Left renal cortex interstitium (tissue), 4 donors: ENCODE data around the gene ABR. TPM values are rescaled to one million over a fixed set of nuclear protein-coding genes. Genes with fewer than 3 reads are reported as not detected.
"Not testable (repeated sequence)": the region's sequence is repeated elsewhere in the genome, so short reads cannot be mapped to it uniquely, and the experiment has no call there.

Experiments
- DNase-seq, 4 donors: peaks; one replicate each; pipeline ENCODE4 v3.0.0-alpha.2; 2013; ENCODE audit warnings: low read depth in 4 of 4, low spot score in 2 of 4, missing footprints in 1 of 4
- polyA plus RNA-seq, 4 donors: library from polyadenylated mRNA; unstranded; fragments of 120-200 nt; gene quantifications; one replicate each; pipeline ENCODE4 v1.2.1, GENCODE V29; 2013; ENCODE audit not compliant: insufficient read length in 4 of 4

ABR gene
- polyA plus RNA-seq, 4 donors: 45.4 to 63.7 (median 53.3) TPM

GRCh38 chr17:1000597-1001461 lies 179.0 kb downstream of the ABR start:
- DNase-seq: no peak

DNA sequence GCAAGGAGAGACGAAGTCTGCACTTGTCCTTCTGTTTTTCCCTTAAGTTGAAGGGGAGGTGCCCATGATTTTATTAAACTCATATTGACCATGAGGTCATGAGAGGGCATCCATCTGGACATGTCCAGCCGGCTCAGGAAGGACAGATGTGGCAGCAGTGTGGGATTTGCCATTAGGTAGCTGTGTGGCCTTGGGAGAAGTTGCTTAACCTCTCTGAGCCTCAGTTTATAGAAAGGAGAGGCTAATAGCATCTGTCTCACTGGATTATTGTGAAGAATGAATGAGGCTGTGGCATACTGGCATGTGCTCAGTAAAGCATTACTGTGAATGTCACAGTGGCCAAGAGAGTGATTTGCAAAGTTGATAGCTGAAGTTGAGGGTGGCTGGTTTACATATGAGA lies 181.7 kb downstream of the ABR start:
- no peak for DNase-seq

- peak; percentile 95 to 100 (median 97) for DNase-seq
Observed at GRCh38 chr17:996554-997344, 183.0 kb downstream of the ABR start, which contains the start of gene TIMM22. TIMM22 (plus strand) TSS chr17:997129; CDS start chr17:997143, 14 bp downstream.

GRCh38 chr17:995324-995723 lies 184.5 kb downstream of the ABR start:
- DNase-seq: not testable (repeated sequence)

GRCh38 chr17:992933-993332 lies 186.8 kb downstream of the ABR start:
- DNase-seq: no peak

GRCh38 chr17:988561-988960 lies 191.2 kb downstream of the ABR start:
- DNase-seq: no peak

DNA sequence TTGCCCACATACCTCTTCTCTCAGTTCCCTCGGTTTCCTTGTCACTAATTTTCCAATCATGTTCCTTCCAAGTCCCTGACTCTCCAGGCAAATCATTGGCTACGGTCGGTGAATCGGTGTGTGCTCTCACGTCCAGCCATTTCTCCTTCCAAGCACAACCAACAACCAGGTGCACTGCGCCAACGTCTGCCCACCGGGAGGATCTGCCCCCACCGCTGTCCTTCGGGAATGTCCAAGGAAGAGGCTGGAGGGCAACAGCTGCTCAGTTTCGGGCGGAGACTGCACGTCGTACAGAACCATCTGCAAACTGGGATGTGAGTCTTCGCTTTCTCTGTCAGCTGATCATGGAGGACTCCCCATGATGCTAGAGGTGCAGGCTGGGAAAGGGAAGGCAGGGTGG lies 191.8 kb downstream of the ABR start:
- DNase-seq: no peak

DNA sequence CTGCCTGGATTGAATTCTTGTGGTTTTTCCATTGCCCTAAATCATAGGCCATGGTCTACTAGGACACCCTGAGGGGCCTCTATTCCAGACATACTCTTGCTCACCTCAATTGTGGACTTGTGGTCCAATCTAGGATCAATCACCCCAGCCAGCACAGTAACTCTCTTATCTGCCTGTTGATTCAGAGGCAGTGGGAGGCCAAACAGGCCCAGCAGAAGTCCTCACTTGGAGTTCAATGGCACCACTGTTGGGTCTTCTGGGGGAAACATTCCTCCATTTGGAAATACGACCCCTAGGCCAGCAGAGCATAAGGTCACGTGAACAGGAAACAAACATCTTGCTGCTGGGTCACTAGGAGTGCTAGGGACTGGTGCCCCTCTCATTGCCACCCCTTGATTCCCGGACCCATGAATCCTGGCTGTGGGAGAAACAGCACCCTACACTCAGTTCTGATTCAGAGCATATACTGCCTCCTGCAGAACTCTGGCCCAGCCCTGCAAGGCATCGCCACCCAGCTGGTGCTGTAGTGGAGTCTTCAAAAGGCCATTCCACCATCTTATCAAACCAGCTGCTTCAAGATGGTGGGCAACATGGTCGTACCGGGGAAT lies 193.4 kb downstream of the ABR start:
- no peak for DNase-seq

DNA sequence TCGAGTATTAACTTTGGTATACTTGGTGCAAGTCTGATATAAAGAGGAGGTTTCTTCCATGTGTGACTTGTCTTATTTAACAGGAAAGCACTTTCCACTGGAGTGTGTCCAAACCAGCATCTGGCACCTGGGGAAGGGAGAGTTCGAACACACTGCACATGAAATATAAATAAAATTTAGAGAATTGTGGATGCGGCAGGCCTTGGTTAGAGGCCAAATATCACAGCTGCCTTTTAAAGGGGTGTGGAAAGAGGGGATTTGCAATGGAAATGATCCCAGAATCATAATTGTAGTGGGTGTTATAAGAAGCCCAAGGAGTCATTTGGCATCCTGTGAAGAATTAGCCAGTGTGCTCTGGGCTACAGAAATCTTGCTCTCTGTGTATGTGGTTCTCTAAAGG lies 195.9 kb downstream of the ABR start:
- no peak for DNase-seq

DNA sequence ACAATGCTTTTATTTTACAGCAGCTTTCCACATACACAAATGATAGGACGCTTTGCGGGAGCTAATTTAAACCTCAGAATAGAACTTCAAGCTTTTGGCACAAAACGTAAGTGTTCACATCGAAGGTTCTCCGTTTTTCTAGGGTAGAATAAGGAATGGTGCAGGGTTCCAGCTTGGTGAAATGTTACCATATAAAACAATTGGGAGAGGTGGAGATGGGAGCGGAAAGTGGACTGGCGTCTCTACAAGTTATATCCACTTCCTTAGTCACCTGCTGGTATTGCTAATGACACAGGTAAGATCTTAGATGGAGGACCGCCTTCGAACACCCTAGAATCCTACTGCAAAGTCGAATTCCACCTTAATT lies 198.5 kb downstream of the ABR start:
- DNase-seq: no peak

DNA sequence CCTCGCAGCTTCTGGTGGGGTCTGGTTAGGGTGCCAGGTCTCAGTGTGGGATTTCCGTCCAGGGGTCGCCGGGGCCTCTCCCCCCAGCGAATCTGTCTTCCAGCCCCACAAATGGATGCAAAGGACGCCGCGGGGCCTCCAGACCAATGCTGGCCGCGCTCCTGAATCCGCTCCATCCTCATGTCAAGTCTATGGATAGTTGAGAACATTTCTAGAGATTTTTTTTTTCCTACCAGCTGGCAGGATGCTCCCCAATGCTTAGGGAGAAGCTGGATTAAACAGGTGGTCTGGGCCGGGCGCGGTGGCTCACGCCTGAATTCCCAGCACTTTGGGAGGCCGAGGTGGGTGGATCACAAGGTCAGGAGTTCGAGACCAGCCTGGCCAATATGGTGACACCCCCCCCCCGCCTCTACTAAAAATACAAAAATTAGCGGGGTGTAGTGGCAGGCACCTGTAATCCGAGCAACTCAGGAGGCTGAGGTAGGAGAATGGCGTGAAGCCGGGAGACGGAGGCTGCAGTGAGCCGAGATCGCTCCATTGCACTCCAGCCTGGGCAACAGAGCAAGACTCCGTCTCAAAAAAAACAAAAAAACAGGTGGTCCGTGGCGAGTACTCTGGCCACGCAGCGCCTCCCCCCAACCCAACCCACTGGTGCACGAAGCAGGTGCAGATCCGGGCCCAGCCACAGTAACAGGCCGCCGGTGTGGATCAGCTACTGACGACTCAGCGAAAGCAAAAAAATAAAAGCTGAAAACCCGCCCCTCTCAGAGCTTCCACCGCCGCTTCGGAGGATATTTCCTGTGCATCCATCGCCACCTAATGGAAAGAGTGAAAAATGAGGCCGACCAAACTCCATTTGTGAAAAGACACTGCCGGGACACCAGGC lies 199.1 kb downstream of the ABR start:
- DNase-seq: peak in 1 of 4 donors; percentile 84

DNA sequence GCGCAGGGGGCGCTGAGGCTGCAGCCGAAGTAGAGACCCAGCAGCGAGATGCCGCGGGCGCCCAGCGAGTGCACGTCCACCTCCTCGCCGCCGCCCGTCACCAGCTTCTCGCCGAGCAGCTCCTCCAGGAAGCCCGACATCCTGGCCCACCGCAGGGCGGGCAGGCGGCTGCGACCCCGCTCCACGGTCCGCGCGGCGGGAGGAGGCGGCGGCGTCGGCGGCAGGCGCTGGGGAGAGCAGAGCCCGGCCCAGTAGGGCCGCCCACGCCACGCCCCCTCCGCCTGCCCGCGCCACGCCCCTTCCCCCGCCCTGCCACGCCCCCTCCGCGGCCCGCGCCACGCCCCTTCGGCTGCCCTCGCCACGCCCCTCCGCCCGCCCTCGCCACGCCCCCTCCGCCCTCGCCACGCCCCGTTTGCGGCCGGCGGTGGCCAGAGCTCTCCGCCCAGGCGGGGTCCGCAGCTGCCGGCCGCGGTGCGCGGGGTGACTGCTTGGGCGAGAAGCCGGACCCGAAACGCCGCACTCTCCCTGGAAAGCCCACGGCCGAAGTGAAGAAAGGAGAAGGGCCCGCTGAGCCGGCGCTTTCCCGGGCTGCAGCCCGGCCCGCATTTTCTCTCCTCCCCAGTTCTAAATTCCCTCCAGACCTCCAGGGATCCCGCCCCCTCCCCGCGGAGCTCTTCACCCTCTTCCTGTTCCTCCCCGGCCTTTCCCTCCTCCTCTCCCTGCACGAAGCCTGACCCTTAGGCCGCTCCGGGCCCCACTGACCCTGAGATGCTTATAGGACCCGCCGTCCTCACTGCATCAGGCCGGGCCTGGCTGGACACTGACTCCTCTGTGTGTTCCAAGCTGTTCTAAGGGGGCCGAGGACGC lies 200.0 kb downstream of the ABR start, which contains the start of gene NXN:
TSS of gene NXN (minus strand) at position 238 of the 867 bp plus-strand sequence.
- peak in 1 of 4 donors; percentile 58 for DNase-seq

GRCh38 chr17:979212-979538 lies 200.6 kb downstream of the ABR start:
- no peak for DNase-seq

DNA sequence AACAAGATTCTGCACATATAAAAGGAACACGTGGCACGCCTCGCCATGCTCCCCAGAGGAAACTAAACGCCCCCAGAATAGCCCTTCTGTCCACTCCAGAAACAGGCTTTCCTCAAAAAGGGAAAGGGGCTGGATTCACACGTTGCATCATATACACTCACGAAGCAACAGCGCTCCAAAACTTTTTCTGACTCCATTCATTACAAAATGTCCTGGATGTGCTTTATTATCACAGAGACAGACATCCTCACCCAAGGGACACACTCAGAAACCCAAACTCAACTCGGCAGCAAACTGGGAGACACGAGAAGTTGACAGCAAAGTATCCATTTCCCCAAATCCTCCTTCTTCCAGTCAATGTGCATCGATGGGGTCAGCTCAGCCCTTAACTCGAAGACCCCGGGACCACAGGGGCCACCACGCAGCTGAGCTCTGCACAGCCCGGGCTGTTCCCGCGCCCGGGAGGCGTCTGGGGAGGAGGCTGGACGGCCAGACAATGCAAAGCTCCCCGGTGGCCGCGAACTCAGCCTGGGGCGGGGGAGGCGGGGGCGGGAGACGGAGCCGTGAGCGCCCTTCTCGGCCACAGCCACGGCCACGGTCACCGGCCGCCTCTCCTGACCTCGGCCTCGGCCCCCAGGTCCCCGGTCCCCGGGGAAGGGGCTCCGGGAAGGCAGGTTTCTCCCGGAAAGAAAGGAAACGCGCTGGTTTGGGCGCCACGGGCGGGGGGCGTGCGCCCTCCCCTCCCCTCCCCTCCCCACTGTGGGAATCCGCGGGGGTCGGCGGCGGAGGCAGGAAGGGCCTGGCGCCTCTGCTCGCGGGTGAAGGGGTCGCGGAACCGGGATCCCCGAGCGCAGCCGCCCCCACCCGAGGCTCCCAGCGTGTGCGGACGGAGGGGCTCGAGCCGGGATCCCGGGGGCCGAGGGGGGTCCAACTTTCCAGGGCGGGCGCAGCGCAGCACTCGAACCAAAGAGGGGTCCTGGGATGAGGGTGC lies 201.4 kb downstream of the ABR start:
- DNase-seq: no peak

GRCh38 chr17:977166-977565 lies 202.6 kb downstream of the ABR start:
- no peak for DNase-seq

DNA sequence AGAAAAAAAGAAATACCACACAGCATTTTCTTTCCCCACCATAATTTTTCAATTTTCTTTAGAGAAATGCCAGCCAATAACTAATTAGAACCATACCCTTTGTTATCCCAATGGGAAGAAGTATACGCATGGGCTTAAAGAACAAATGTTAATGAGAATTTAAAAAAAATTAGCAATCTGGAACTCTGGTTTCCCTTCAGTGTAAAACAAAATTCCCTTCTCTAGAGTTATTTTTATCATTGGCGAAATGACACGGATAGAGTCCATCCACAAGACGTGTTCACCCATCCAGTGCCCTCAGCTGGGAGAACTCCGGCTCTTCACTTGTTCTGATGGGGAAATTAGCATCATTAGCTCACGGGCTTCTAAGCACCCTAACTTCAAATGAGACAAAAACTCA lies 203.5 kb downstream of the ABR start:
- DNase-seq: no peak

DNA sequence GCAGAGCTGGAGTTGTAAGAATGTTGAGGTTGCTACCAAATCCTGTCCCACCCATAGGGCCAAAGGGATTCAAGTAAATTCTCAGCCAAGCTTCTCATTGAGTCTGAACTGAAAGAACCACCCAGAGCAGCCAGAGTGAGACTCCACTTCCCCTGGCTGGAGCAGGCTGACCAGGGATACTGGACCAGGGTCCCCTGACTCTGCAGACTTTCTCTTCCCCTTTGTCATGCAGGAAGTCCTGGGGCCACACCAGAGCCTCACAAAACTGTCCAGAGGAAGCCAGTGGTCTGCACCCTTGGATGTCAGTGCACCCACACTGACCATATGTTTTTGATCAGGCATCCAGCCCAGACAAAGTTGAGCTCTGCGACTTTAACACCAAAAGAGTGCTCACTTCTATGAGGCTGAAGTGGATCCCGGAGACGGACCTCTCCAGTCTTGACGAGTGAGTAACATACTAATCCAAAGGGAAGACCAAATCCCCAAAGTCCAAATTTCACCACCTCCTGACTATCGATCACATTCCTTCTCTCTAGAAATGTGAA lies 204.3 kb downstream of the ABR start:
- no peak for DNase-seq

DNA sequence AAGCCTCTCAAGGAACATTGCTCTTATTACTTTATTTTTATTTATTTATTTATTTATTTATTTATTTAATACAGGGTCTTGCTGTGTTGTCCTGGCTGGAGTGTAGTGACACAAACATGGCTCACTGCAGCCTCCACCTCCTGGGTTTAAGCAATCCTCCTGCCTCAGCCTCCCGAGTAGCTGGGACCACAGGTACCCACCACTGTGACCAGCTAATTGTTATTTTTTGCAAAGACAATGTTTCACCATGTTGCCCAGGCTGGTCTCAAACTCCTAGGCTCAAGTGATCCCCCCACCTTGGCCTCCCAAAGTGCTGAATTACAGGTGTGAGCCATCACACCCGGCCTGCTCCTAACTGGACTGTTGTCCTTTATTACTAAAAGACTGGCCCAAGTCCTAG lies 205.0 kb downstream of the ABR start:
- DNase-seq: not testable (repeated sequence)
